Mucosa of stomach (tissue), 1 donor: Measurements from ENCODE around the gene SHC3.

Experiments
- H3K27me3 ChIP-seq: one replicate; pipeline ENCODE4 v1.7.0; 2013; ENCODE audit warnings: mild to moderate bottlenecking, low read length; ENCODE audit not compliant: control insufficient read depth, insufficient read depth
- H3K36me3 ChIP-seq: one replicate; pipeline ENCODE4 v1.7.0; 2013; ENCODE audit warnings: low read length; ENCODE audit not compliant: control insufficient read depth, insufficient read depth
- H3K4me1 ChIP-seq: one replicate; pipeline ENCODE4 v1.7.0; 2013; ENCODE audit warnings: mild to moderate bottlenecking, low read length; ENCODE audit not compliant: control insufficient read depth, insufficient read depth
- H3K4me3 ChIP-seq: one replicate; pipeline ENCODE4 v1.7.0; 2013; ENCODE audit warnings: low read length
- H3K9ac ChIP-seq: one replicate; pipeline ENCODE4 v1.7.0; 2013; ENCODE audit warnings: mild to moderate bottlenecking, low read length, moderate library complexity
- H3K9me3 ChIP-seq: one replicate; pipeline ENCODE4 v1.7.0; 2013; ENCODE audit warnings: mild to moderate bottlenecking, low read length, moderate library complexity; ENCODE audit not compliant: control insufficient read depth
- donor health status: Pancreatic carcinoma.

The SHC3 gene

DNA sequence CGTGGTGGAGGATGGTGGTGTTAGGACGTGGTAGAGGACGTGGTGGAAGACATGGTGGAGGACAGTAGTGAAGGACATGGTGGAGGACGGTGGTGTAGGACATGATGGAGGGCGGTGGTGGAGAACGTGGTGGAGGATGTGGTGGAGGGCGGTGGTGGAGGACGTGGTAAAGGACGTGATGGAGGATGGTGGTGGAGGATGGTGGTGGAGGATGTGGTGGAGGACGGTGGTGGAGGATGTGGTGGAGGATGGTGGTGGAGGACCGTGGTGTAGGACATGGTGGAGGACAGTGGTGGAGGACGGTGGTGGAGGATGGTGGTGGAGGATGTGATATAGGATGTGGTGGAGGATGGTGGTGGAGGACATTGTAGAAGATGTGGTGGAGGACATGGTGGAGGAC, 119.7 kb downstream of the SHC3 start:
- Histone ChIP-seq H3K4me1 (no peaks in the 10 kb centered on the region), H3K36me3 (no peaks in the 10 kb centered on the region), H3K4me3 (no peak overlapping the region), H3K27me3 (no peaks in the 10 kb centered on the region), H3K9ac (no peak overlapping the region), H3K9me3 (no peaks in the 10 kb centered on the region)

DNA sequence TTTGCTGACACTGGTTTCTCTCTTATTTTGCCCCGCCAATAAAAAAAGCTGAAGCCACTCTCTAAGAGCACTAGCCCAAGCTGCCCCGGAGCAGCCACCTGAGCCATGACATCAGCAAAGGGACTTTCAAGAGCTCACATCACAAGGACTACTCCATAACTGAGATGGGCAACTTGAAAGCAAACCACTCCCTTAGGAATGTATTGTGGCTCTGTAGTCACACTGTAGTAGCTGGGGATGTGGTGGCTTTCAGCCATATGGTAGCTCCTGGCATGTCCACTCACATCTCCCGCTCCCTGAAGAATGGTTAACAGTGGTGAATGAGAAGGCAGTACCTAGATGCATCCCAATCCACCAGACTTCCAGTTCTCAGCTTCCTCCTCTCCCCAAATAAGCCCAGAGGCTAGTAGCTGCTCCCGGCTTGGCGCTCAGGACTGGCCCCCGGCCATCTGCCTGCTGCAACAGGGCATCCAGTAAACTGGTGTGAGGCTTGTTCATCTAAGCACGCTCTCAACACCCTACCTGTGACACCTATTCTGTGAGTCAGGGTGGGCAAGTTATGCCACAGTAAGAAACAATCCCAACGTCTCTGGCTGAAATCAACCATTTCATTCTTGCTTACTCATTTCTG, 123.6 kb downstream of the SHC3 start:
- no peaks in the 10 kb centered on the region for H3K4me1 ChIP-seq
- H3K27me3 ChIP-seq, result no peaks in the 10 kb centered on the region
- no peaks in the 10 kb centered on the region for H3K36me3 ChIP-seq
- no peaks in the 10 kb centered on the region for H3K9me3 ChIP-seq
- no peak overlapping the region for H3K4me3 ChIP-seq
- no peak overlapping the region for H3K9ac ChIP-seq

DNA sequence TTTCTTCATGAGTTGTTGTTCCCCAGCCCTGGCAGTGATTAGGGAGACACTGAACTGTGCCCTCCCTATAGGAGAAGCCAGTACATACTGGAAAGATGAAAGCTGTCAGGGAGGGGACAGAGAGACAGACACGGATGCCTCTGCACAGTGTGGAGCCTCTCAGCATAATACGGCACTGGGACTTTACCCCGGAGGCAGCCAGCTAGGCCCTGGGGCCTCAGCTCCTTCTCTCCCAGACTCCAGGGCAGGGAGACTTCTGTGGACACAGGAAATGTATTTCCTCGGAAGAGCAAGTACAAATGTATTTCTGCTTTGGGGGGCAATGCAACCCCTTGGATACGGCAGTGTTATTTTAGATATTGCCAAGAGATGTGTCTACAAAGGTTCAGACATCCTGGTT, 125.3 kb downstream of the SHC3 start:
- Histone ChIP-seq H3K9ac (no peak overlapping the region), H3K4me1 (no peaks in the 10 kb centered on the region), H3K9me3 (no peaks in the 10 kb centered on the region), H3K27me3 (no peaks in the 10 kb centered on the region), H3K36me3 (no peaks in the 10 kb centered on the region), H3K4me3 (no peak overlapping the region)

DNA sequence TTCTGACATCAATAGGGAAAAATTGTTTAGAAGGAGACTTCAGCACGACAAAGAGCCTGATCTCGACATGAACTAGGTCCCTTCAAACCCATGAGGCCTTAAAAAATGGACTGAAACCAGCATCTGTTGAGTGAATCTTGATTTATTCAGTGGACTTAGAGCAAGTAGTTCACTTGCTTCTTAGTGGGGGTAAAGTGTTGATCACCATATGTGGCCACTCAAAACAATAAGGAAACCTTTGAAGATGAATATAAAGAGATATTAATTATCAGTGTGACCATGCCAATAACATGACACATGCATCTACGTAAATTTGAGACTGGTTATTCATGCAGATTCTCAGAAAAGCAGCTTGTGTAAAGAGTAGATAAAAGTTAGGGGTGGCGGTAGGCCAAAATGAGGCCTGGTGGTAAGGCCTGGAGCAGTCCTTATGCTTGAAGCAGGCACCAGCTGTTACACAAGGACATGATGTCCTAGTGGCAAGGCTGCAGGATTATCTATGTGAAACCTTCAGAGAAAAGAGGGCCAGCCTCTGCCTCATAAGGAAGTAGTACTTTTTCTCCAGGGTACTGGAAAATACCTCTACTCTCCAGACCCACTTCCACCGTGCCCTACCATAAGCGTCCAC, 126.0 kb downstream of the SHC3 start:
- H3K36me3 ChIP-seq, result no peaks in the 10 kb centered on the region
- H3K4me3 ChIP-seq, result no peak overlapping the region
- no peaks in the 10 kb centered on the region for H3K9me3 ChIP-seq
- H3K9ac ChIP-seq, result no peak overlapping the region
- no peaks in the 10 kb centered on the region for H3K27me3 ChIP-seq
- H3K4me1 ChIP-seq, result no peaks in the 10 kb centered on the region

DNA sequence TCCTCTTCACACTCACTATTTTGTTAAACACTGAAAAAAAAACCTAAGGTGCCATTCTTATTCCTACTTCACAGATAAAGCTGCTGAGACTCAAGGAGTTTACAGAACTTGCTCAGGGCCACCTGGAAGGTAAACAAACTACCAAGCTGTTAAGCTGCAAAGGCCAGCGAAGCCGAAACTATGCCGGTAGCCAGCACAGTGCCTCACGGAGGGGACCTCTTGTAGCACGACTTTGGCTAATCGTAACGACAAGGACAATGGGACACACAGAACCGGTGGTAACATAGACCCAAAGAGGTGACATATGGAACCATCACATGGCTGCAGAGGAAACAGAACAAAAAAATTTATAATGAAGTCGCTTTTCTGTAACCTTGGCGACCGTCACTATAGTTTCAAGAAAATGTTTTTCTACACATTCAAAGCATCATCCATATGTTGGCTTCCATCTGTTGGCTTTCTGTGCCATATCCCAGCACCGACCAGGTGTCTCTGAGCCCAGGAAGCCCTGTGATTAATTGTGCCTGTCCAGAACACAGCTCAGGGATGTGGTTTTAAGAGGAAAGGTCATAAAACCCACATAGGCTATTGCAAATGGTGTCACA, 127.1 kb downstream of the SHC3 start:
- no peaks in the 10 kb centered on the region for H3K4me1 ChIP-seq
- no peak overlapping the region for H3K9ac ChIP-seq
- H3K9me3 ChIP-seq, result no peaks in the 10 kb centered on the region
- H3K27me3 ChIP-seq, result no peaks in the 10 kb centered on the region
- no peaks in the 10 kb centered on the region for H3K36me3 ChIP-seq
- no peak overlapping the region for H3K4me3 ChIP-seq

DNA sequence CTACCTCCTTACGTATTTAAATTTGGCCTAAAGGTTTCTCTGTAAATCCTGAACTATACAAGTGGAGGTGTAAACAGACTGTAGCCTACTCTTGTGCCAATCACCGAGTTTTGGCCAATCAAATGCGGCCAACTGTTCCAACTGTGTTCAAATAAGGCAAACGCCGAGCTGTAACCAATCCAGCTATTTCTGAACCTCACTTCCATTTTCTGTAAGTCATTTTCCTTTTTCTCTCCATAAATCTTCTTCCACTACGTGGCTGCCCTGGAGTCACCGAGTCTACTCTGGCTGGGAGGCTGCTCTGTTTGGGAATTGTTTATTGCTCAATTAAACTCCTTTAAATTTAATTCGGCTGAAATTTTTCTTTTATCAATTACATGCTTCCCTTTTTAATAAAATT, 129.0 kb downstream of the SHC3 start:
- Histone ChIP-seq H3K27me3 (no peaks in the 10 kb centered on the region), H3K4me1 (no peaks in the 10 kb centered on the region)

DNA sequence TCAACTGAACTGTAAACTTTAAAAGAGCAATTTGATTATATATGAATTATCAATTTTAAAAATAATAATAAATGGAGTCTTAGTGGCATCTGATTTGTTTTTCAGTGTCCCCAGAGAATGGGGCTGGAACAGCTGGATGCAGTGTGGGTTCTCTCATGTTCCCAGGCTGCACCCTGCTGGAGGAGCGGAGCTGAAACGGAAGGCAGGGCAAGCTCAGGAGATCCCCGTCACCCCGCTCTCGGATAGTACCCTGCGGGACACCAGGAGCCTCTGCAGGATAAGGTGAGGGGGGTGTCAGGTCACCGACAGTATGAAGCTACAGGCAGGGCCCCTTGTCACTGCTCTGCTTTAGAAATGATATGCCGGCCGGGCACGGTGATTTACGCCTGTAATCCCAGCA, 130.0 kb downstream of the SHC3 start:
- Histone ChIP-seq H3K9me3 (no peaks in the 10 kb centered on the region), H3K4me1 (no peaks in the 10 kb centered on the region), H3K4me3 (no peak overlapping the region), H3K36me3 (no peaks in the 10 kb centered on the region), H3K27me3 (no peaks in the 10 kb centered on the region), H3K9ac (no peak overlapping the region)

More for the DNA sequence above, 129.0 kb downstream of the SHC3 start:
- Histone ChIP-seq H3K4me3 (no peak overlapping the region), H3K9ac (no peak overlapping the region), H3K9me3 (no peaks in the 10 kb centered on the region), H3K36me3 (no peaks in the 10 kb centered on the region)

DNA sequence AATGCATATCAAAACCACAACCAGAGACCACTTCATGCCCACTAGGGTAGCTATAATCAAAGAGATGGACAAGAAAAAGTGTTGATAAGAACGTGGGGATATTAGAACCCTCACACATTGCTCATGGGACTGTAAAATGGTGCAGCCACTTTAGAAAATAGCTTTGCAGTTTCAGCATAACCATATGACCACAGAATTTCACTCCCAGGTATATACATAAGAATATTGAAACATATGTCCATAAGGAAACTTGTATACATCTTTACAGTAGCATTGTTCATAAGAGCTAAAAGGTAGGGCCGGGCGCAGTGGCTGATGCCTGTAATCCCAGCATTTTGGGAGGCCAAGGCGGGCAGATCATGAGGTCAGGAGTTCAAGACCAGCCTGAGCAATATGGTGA, 131.0 kb downstream of the SHC3 start:
- no peaks in the 10 kb centered on the region for H3K27me3 ChIP-seq
- no peaks in the 10 kb centered on the region for H3K9me3 ChIP-seq
- H3K36me3 ChIP-seq, result no peaks in the 10 kb centered on the region
- H3K4me1 ChIP-seq, result no peaks in the 10 kb centered on the region
- H3K4me3 ChIP-seq, result no peak overlapping the region
- no peak overlapping the region for H3K9ac ChIP-seq

DNA sequence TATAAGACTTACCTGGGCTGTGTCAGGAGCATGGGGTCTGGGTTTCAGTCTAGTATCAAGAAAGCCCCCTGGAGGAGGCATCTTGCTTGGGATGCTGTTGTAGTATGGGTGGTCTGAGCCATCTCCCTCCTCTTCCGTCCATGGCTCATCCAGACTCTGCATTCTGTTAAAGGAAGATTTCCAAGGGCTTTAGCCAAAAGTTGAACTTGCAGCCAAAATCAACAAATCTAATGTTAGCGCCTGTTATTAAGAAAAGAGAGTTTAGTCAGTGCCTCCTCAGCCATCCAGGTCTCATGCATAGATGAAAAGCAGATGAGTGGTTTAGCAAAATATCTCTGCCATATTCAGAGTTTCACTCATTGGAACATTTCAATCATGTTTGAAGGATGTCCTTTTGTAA, 131.8 kb downstream of the SHC3 start:
- Histone ChIP-seq H3K4me3 (no peak overlapping the region), H3K9ac (no peak overlapping the region), H3K36me3 (no peaks in the 10 kb centered on the region), H3K4me1 (no peaks in the 10 kb centered on the region), H3K27me3 (no peaks in the 10 kb centered on the region), H3K9me3 (no peaks in the 10 kb centered on the region)

DNA sequence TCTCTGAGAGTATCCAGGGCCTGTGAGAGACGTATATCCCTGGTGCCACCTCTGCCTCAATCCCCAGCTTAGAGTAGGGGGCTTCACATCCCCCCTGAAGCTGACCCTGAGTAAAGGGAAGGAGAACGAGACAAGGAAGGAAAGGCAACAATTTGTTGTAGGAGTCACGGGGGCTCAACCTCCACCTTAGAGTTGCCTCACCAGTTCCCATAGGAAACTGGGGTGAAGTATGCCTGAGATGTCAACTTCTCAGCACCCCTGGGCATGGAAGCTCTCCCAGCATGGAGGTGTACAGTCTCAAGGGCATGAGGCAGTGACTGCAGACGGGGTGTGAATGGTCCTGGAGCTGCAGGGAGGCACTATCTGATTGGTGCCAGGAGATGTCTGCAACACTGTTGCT, 133.7 kb downstream of the SHC3 start:
- no peak overlapping the region for H3K4me3 ChIP-seq
- no peaks in the 10 kb centered on the region for H3K9me3 ChIP-seq
- H3K36me3 ChIP-seq, result no peaks in the 10 kb centered on the region
- H3K9ac ChIP-seq, result no peak overlapping the region
- no peaks in the 10 kb centered on the region for H3K4me1 ChIP-seq
- no peaks in the 10 kb centered on the region for H3K27me3 ChIP-seq

DNA sequence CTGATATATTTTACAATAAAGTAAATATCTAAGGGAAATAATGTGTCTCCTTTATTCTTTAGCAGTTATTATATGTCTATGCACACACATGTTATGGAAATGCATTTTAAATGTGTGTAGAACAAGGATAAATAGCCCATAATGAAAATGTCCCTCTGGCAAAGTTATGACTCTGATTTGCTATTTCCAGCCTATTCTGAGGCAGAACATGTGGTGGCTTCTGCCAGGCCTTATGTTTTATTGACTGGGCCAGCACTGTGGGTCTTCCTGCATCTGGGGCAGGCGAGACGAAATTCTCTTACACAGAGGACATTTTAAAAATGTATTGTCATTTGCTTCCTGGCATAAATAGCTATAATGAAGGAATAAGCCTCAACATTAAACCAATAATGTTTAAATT, 134.5 kb downstream of the SHC3 start:
- H3K4me3 ChIP-seq, result no peak overlapping the region
- no peaks in the 10 kb centered on the region for H3K9me3 ChIP-seq
- no peaks in the 10 kb centered on the region for H3K36me3 ChIP-seq

DNA sequence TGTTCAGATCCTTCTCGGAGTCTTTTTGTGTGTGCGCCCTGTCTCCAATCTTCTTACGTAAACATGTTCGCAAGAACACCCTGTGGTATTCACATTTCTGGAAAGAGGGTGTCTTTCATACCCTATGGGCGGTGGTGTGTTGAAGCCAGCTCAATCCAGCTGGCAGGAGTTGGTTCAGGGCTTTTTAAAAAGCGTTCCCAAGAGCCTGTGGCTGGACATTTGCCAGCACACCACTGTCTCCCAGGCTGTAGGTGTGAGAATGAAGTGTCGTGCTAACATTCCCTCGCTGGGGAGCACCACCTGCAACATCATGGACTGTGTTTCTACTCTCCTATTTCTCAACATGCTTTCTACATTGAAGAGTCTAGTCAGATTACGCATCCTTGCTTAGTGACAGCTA, 135.6 kb downstream of the SHC3 start:
- H3K4me1 ChIP-seq, result no peaks in the 10 kb centered on the region
- no peak overlapping the region for H3K4me3 ChIP-seq
- H3K36me3 ChIP-seq, result no peaks in the 10 kb centered on the region
- H3K9me3 ChIP-seq, result no peaks in the 10 kb centered on the region
- no peaks in the 10 kb centered on the region for H3K27me3 ChIP-seq
- no peak overlapping the region for H3K9ac ChIP-seq

More for the DNA sequence above, 134.5 kb downstream of the SHC3 start:
- Histone ChIP-seq H3K9ac (no peak overlapping the region), H3K27me3 (no peaks in the 10 kb centered on the region), H3K4me1 (no peaks in the 10 kb centered on the region)
